ENCODE results near the gene R3HDM1.

DNA sequence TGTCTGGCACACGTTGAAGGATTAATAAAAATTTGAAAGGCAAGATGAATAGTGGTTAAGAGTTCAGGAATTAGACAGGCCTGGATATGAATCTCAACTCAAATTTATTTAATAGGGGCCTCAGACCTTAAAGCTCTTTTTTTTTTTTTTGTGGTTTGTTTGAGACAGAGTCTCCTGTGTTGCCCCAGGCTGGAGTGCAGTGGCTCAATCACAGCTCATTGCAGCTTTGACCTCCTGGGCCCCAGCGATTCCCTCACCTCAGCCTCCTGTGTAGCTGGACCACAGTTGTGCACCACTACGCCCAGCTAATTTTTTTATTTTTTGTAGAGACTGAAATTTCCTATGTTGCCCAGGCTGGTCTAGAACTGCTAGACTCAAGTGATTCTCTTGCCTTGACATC is 3.3 kb upstream of the R3HDM1 start:
- no peak for TF ChIP-seq POLR2A (IDR thresholded peaks at IDR 0.05; ENCODE audit: low read depth, low read length)
- TF ChIP-seq NFE2L2 (IDR thresholded peaks at IDR 0.05; ENCODE audit: low read depth, low read length): no peak
- TF ChIP-seq RCOR1 (IDR thresholded peaks at IDR 0.05; ENCODE audit: insufficient replicate concordance, low read length): no peak
- TF ChIP-seq, protein P1, sequence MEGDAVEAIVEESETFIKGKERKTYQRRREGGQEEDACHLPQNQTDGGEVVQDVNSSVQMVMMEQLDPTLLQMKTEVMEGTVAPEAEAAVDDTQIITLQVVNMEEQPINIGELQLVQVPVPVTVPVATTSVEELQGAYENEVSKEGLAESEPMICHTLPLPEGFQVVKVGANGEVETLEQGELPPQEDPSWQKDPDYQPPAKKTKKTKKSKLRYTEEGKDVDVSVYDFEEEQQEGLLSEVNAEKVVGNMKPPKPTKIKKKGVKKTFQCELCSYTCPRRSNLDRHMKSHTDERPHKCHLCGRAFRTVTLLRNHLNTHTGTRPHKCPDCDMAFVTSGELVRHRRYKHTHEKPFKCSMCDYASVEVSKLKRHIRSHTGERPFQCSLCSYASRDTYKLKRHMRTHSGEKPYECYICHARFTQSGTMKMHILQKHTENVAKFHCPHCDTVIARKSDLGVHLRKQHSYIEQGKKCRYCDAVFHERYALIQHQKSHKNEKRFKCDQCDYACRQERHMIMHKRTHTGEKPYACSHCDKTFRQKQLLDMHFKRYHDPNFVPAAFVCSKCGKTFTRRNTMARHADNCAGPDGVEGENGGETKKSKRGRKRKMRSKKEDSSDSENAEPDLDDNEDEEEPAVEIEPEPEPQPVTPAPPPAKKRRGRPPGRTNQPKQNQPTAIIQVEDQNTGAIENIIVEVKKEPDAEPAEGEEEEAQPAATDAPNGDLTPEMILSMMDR (conservative IDR thresholded peaks at IDR 0.05; ENCODE audit: low read depth, low read length): no peak
- no peak for TF ChIP-seq RFX5 (IDR thresholded peaks at IDR 0.05; ENCODE audit: low read depth, low read length)
- no peak for TF ChIP-seq MAZ (IDR thresholded peaks at IDR 0.05; ENCODE audit: borderline replicate concordance, low read depth, low read length)
- no peak for TF ChIP-seq BHLHE40 (IDR thresholded peaks at IDR 0.05; ENCODE audit: low read depth, low read length)
- TF ChIP-seq MXI1 (IDR thresholded peaks at IDR 0.05; ENCODE audit: borderline replicate concordance, low read depth, low read length): no peak
- TF ChIP-seq CEBPB (IDR thresholded peaks at IDR 0.05; ENCODE audit: low read depth, low read length): no peak
- TF ChIP-seq, protein P2, sequence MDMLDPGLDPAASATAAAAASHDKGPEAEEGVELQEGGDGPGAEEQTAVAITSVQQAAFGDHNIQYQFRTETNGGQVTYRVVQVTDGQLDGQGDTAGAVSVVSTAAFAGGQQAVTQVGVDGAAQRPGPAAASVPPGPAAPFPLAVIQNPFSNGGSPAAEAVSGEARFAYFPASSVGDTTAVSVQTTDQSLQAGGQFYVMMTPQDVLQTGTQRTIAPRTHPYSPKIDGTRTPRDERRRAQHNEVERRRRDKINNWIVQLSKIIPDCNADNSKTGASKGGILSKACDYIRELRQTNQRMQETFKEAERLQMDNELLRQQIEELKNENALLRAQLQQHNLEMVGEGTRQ (IDR thresholded peaks at IDR 0.05; ENCODE audit: low read depth, low read length): no peak
- TF ChIP-seq RAD21 (IDR thresholded peaks at IDR 0.05; ENCODE audit: low read length): no peak
- no peak for TF ChIP-seq CHD1 (IDR thresholded peaks at IDR 0.05; ENCODE audit: low read depth, low read length)
- no peak for TF ChIP-seq SMC3 (IDR thresholded peaks at IDR 0.05; ENCODE audit: low read depth, low read length)
